OCI-M2 (cell line): ENCODE measurements around the gene TFR2.
"Not testable (repeated sequence)": the region's sequence is repeated elsewhere in the genome, so short reads cannot be mapped to it uniquely, and the experiment has no call there.

Experiments
- DNase-seq: peaks from one replicate; lab custom pipeline; 2025; ENCODE audit not compliant: unreplicated experiment; lab: John Stamatoyannopoulos, UW

Gene TFR2

DNA sequence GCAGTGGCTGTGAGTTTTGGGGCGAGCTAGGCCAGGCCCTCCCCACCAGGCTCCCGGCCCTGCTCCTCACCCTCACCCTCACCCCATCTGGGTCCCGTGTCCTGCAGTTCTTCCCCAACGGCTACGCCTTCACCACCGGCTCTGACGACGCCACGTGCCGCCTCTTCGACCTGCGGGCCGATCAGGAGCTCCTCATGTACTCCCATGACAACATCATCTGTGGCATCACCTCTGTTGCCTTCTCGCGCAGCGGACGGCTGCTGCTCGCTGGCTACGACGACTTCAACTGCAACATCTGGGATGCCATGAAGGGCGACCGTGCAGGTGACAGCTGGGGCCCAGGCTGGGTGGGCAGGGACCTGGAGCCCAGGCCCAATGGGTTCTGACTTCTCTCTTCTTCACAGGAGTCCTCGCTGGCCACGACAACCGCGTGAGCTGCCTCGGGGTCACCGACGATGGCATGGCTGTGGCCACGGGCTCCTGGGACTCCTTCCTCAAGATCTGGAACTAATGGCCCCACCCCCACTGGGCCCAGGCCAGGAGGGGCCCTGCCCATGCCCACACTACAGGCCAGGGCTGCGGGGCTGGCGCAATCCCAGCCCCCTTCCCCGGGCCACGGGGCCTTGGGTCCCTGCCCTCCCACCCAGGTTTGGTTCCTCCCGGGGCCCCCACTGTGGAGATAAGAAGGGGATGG, 37.1 kb upstream of the TFR2 start:
- no peak for DNase-seq

DNA sequence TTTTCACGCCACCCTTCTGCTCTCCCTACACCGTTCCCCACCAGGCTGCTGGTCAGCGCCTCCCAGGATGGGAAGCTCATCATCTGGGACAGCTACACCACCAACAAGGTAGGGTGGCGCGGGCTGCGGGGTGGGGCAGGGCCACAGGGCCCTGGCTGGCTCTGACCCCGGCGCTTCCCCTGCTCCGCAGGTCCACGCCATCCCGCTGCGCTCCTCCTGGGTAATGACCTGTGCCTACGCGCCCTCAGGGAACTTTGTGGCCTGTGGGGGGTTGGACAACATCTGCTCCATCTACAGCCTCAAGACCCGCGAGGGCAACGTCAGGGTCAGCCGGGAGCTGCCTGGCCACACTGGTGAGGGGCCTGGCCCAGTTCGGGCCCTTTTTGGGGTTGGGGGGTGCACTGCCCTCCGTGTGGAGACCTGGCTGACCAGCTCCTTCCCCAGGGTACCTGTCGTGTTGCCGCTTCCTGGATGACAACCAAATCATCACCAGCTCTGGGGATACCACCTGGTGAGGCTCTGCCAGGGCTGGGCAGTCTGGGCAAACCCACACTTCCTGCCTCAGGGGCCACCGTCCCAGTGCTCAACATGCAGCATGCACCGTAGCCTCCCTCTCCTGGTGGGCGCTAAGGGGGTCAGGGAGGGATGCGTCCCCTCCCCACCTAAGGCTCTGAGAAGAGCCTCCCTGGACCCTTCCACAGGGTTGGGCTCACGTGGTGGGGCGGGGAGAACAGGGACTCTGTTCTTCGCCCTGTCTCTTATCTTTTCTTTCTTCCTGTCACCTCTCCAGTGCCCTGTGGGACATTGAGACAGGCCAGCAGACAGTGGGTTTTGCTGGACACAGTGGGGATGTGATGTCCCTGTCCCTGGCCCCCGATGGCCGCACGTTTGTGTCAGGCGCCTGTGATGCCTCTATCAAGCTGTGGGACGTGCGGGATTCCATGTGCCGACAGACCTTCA, 36.2 kb upstream of the TFR2 start:
- no peak for DNase-seq

DNA sequence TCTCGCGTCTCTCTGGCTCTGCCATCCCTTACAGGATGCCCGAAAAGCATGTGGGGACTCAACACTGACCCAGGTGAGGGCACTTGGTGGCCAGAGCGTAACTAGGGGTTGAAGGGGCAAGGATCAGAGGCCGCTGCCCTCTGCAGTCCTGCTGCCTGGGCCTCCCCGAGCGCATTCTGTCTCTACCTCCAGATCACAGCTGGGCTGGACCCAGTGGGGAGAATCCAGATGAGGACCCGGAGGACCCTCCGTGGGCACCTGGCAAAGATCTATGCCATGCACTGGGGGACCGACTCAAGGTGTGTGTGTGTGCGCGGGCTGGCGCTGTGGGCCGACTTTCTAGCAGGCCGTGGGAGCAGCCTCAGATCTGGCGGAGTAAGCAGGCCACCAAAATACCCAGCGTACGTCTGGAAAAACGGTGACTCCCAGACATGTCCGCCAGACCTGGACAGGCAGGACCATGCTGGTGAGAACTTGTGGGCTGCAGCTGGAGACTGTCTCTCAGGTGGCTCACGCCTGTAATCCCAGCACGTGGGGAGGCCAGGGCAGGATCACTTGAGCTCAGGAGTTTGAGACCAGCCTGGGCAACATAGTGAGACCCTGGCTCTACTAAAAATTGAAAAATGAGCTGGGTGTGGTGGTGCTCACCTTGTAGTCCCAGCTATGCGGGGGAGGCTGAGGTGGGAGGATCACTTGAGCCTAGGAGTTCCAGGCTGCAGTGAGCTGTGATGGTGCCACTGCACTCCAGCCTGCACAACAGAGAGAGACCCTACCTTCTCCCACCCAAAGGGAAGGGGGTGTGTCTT, 35.4 kb upstream of the TFR2 start:
- no peak for DNase-seq

DNA sequence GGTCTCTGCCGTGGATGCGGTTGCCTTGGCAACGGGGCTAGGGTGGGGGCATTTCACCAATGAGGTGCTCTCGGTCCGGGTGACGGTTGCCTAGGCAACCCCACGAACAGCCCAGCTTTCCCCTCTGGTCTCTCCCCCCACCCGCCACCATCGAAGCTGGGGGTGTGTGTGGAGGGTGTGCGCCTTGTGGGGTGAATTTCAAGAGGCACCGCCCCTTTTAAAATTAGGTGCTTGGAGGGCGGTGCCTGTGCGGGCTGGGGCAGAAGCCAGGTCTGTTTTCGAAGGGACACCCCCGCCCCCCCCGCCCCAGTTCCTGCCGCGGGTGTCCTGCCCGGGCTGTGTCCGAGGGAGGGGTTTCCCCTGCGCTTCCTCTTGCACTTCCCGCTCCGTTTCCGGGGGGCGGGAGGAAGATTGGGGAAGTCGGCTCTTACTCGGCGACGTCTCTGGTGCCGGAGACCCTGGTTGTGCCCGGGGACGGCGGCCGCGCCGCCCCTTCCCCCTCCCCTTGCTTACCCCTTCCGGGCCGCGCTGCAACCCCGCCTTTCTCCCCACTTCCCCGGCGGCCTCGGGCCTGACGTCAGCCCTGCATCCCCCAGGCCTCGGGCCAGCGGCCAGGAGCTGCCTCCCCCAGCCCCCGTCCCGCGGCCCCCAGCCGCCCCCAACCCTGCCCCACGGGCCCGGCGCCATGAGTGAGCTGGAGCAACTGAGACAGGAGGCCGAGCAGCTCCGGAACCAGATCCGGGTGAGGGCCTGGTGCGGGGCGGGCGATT, 34.4 kb upstream of the TFR2 start:
- DNase-seq: no peak

DNA sequence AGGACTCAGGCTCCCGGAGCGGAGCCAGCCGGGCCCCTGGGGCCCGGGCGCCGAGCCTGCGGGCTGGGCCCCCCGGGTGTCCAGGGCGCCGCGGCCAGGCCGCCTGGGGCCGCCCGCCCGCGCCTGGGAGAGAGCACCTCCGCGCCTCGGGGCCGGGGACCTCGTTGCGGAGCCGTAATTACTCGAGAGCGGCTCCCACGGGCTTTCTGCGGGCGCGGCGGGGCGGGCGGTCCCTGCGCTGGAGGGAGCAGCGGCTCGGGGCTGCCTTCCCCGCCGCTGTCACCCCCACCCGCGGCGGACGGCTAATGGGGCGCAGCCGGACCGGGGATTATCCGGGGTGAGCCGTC, 33.7 kb upstream of the TFR2 start:
- no peak for DNase-seq

DNA sequence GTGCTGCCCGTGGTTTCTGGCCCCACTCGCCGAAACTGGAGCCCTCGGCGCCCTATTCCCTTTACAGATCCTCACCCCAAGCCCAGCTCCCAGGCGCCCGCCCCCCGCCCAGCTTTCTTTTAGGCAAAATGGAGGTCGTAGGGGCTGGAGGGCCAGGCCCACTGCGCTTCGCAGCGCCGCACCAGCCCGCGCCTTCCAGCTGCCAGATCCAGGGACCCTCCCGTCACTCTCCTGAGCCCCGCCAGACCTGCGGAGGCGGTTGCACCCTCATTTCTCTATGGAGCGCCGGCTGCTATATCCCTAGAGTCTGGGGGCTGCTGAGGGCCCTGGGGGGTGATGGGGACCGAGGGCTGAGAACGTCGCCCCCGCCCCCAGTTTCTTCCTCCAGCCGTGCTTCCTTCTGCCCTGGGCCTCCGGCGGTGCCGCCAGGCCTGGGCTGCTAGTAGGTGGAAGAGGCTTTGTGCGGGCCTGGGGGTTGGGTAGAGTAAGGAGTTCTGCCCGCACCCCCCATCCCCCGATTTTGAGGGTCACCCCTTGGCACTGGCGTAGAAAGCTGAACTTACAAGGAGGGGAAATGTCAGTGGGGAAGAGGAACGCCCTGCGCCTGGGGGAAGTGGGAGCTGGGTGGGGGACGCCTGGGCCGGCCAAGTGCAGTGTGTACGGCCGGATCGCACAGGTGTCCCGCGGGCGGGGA, 33.2 kb upstream of the TFR2 start:
- no peak for DNase-seq

DNA sequence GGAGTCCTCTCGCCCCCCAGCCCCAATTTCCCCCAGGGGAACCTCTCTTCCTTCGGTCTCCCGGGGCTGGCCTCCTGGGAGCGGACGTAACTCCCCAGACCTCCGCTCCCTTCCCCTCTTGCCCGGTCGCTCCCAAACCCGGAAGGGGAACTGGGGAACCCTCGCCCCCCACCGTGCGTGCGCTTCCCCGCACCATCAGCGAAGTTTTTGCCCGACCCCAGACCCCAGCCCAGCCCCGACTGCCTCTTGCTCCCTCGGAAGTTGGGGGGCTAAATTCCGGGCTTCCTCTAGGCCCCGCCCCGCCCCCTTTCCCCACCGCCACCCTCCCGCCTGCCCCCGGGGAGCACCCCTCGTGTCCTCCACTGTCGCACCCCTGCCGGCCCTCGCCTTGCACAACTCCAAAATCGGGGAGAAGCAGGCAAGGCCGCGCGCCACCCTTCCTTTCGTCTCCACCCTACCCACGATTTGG, 32.6 kb upstream of the TFR2 start:
- DNase-seq: no peak

DNA sequence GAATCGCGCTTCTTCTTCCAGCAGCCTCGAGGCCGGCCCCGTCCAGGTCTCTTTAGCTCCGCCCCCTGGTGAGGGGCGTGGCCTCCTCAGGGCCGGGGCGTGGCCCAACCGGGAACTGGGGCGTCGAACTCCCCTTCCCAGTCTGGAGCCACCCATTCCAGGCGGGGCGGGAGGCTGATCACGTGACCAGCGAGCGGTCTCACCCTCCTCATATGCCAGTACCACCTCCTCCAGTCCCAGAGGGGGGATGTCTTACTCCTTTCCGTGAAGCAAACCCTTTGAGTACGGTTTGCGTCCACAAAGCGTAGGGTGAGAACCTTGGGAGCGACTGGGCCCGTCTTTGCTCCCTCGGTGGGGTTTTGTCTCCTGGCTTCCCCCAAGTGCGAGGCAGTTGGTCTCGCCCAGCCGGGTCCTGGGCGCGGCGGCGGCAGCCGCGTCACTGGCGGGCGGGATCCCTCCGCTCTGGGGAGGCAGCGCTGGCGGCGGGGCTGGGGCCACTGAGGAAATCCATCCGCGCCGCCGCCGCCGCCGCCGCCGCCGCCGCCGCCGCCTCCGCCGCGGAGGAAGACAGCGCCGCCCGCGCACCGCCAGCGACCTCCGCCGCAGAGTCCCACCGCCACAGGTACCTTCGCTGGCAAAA, 32.1 kb upstream of the TFR2 start, which contains the start of gene GNB2:
GNB2 (plus strand) TSS at position 439 of the 640 bp plus-strand sequence. CDS start 2,526 bp downstream, outside the sequence.
- peak; percentile 88 for DNase-seq

DNA sequence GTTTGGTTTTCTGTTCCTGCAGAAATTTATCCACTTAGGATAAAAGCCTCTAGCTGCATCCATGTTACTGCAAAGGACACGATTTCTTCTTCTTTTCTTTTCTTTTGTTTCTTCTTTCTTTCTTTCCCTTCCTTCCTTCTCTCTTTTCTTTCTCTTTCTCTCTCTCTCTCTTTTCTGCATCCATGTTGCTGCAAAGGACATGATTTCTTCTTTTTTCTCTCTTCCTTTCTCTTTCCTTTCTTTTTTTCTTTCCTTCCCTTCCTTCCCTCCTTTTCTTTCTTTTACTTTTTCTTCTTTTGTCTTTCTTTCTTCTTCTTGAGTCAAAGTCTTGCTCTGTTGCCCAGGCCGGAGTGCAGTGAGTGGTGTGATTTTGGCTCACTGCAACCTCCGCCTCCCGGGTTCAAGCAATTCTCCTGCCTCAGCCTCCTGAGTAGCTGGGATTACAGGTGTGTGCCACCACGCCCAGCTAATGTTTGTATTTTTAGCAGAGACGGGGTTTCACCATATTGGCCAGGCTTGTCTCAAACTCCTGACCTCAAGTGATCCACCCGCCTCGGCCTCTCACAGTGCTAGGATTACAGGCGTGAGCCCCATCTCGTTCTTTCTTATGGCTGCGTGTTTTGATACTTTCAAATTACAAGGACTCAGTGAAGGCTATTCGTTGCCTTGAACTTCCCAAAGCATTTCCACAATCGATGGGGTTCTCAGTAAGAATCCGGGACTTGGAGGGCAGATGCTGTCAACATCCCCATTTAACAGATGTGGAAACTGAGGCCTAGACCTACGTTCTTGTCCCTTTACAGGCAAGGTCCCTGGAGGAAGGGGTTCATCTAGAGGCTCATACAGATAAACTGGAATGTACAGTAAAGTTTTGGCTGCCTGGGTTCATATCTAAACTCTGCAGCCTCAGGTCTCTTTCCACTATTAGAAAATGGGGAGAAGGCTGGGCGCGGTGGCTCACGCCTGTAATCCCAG, 30.3 kb upstream of the TFR2 start:
- DNase-seq: no peak

DNA sequence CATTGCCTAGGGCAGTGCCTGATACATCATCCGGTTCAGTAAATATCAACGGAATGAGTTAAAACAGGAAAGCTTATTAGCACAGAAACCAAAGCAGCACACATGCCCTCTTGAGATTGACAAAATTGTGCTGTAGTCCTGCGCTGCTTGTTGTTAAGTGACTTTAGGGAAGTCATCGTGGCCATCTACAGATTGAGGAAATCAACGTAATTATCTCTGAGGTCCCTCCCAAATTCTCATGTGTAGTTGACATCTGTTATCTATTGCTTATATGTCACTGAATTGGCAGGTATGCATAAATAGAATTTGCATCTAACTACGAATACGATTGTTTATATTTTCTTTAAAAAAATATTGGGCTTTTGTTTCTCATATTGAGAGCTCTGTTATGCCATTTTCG, 28.7 kb upstream of the TFR2 start:
- DNase-seq: no peak

DNA sequence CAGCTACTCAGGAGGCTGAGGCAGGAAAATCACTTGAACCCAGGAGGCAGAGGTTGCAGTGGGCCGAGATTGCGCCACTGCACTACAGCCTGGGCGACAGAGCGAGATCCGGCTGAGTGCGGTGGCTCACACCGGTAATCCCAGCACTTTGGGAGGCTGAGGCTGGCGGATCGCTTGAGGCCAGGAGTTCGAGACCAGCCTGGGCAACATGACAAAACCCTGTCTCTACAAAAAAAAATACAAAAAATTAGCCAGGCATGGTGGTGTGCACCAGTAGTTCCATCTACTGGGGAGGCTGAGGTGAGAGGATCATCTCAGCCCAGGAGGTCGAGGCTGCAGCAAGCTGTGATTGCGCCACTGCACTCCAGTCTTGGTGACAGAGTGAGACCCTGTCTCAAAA, 27.8 kb upstream of the TFR2 start:
- not testable (repeated sequence) for DNase-seq

DNA sequence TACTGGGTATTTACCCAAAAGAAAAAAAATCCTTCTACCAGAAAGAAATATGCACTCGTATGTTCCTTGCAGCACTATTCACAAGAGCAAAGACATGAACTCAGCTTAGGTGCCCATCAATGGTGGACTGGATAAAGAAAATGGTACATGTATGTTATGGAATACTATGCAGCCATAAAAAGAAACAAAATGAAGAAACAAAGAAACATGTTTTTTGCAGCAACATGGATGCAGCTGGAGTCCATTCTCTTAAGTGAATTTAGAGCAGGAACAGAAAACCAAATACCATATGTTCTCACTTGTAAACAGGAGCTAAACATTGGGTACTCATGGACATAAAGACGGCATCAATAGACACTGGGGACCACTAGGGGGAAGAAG, 26.7 kb upstream of the TFR2 start:
- no peak for DNase-seq

DNA sequence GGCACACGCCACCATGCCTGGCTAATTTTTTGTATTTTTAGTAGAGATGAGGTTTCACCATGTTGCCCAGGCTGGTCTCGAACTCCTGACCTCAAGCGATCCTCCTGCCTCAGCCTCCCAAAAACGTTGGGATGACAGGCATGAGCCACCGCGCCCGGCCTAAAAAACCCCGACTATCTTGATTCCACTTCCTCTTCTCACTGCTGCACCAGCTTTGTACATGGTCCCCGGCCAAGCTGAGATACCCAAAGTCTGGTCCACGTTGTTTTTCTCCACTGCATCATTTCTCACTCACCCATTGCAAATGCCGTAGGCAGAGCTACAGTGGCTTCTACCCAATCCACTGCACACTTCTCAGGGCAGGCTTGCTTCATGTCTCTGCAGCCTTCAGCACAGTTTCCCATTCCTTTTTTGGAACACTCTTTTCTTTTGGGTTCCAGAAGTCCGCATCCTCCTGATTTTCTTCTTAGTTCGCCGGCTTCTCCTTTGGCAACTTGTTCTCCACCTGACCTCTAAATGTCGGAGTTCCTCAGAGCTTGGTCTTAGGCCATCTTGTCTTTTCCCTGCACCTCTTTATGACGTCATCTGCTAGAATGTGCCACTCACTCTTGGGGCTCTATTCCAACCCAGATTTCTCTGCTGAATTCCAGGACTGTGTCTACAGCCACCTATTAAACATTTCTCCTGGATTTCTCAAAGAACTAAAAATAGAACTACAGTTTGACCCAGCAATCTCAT, 26.1 kb upstream of the TFR2 start:
- no peak for DNase-seq

DNA sequence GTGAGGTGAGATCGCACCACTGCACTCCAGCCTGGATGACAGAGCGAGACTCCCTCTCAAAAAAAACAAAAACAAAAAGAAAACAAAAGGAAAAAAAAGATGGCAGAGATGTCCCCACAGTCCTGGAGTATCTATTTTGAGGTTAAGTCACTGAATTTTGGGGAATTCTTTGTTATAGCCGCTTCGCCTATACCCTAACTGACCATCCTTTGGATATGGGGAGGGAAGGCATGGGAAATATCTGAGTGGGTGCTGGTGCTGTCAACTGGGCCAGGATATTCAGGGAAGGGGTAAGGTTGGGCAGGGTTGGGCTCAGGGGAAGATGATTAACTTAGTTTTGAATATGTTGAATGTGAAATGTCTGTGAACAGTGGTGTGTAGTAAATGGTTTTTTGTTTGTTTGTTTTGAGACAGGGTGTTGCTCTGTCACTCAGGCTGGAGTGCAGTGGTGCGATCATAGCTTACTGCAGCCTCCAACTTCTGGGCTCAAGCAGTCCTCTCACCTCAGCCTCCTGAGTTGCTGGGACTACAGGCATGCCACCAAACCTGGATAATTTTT, 23.9 kb upstream of the TFR2 start:
- no peak for DNase-seq

DNA sequence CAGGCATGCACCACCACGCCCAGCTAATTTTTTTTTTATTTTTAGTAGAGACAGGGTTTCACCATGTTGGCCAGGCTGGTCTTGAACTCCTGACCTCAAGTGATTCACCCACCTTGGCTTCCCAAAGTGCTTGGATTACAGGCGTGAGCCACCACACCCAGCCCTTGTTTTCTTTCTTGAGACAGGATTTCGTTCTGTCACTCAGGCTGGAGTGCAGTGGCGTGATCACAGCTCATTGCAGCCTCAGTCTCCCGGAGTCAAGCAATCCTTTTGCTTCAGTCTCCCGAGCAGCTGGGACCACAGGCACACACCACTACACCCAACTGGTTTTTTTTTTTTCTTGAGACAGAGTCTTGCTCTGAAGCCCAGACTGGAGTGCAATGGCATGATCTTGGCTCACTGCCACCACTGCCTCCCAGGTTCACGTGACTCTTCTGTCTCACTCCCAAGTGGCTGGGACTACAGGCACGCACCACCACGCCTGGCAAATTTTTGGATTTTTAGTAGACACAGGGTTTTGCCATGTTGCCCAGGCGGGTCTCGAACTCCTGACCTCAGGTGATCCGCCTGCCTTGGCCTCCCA, 20.9 kb upstream of the TFR2 start:
- DNase-seq: not testable (repeated sequence)

DNA sequence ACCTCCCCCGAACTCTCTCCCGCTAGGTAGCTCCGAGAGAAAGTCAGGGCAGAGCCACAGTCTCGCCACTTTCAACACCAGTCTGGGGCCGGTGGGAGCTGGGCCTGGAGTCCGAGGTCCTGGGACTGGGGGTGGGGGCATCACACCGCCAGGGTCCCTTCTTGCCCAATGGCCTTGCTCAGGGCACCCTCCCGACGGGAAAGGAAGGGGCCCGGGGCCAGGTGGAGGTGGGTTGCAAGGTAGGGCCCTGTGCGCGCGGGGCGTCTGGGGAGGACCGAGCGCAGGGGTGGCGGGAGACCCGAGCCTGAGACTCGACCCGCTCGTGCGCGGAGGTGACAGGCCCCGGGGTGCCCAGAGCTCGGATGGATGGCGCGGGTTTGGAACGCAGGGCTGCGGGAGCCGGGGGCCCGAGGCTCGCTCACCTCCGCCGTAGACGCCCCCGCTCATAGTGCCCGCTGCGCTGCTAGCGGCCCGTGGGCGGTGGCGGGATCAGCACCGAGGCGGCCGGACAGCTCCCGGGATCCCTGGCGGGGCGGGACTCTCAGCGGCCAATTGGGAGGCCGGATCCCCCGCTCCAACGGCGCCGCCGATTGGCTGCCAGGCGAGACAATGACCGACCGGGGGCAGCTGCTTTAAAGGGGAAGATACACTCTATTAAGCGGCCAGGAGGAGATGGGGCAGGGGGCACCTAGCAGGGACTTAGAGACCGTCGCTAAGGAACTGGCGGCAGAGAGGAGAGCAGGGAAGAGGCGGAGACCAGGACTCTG, 14.7 kb upstream of the TFR2 start, which contains the start of gene ACTL6B:
ACTL6B (minus strand) TSS at position 541 of the 767 bp plus-strand sequence; CDS start at position 447, 94 bp downstream.
- DNase-seq: no peak
